Urinary bladder (tissue), 4 donors: ENCODE data around the gene ABL2. TPM values are rescaled to one million over a fixed set of nuclear protein-coding genes. Genes with fewer than 3 reads are reported as not detected.

Source experiments
- DNase-seq: peaks from one replicate; pipeline ENCODE4 v3.0.0-alpha.2; 2015; ENCODE audit errors: extremely low spot score
- H3K27ac ChIP-seq: one replicate; pipeline ENCODE4 v1.5.1; 2013; ENCODE audit warnings: low read depth, mild to moderate bottlenecking, moderate library complexity
- H3K36me3 ChIP-seq: one replicate; pipeline ENCODE4 v1.6.1; 2013; ENCODE audit warnings: mild to moderate bottlenecking, moderate library complexity; ENCODE audit not compliant: insufficient read depth
- H3K4me1 ChIP-seq: one replicate; pipeline ENCODE4 v1.6.1; 2013; ENCODE audit warnings: mild to moderate bottlenecking, moderate library complexity; ENCODE audit not compliant: insufficient read depth
- H3K4me3 ChIP-seq: one replicate; pipeline ENCODE4 v1.5.1; 2013; ENCODE audit warnings: low read depth, low read length
- WGBS: extraction: QIAGEN DNeasy Blood & Tissue Kit; methylation state at CpG from one replicate; pipeline ENCODE4 v1.1.7; 2013; 5-methylcytosine and 5-hydroxymethylcytosine counted together
- polyA plus RNA-seq: library from polyadenylated mRNA; stranded (reverse); fragments of 200-250 nt; gene quantifications from one replicate; pipeline ENCODE4 v1.2.3, GENCODE V29; 2013
- total RNA-seq: library from RNA; depleted of rRNA; stranded (reverse); fragments of >200 nt; gene quantifications from one replicate; pipeline ENCODE4 v1.2.3, GENCODE V29; 2014
- donor health status: healthy with polysubstance abuse.
- donor health status: healthy.

The ABL2 gene
- total and polyA plus RNA-seq, 2 donors: 5.9 to 17.4 TPM

- H3K36me3 ChIP-seq: no peaks in the 10 kb centered on the region
- H3K4me1 ChIP-seq: no peaks in the 10 kb centered on the region
Observed at GRCh38 chr1:179103999-179104398, 125.5 kb downstream of the ABL2 start.

GRCh38 chr1:179101566-179101965 lies 127.9 kb downstream of the ABL2 start:
- no peaks in the 10 kb centered on the region for H3K36me3 ChIP-seq
- H3K27ac ChIP-seq: no peak overlapping the region
- 93% methylated on average over 4 of the region's 4 CpGs for WGBS
- no peak overlapping the region for H3K4me3 ChIP-seq
- no peaks in the 10 kb centered on the region for H3K4me1 ChIP-seq
- no peak for DNase-seq

More at GRCh38 chr1:179103999-179104398, 125.5 kb downstream of the ABL2 start:
- no peak for DNase-seq
- H3K4me3 ChIP-seq: no peak overlapping the region
- no peak overlapping the region for H3K27ac ChIP-seq
- WGBS: 93% methylated on average over 1 of the region's 1 CpG

- no peak for DNase-seq
- Histone ChIP-seq H3K36me3 (no peaks in the 10 kb centered on the region), H3K4me3 (no peak overlapping the region), H3K27ac (no peak overlapping the region), H3K4me1 (no peaks in the 10 kb centered on the region)
- 94% methylated on average over 4 of the region's 4 CpGs for WGBS
Observed at GRCh38 chr1:179099891-179100290, 129.6 kb downstream of the ABL2 start.

- no peak for DNase-seq
- H3K4me1 ChIP-seq: no peaks in the 10 kb centered on the region
- no peak overlapping the region for H3K27ac ChIP-seq
- 59% methylated on average over 3 of the region's 3 CpGs for WGBS
- H3K4me3 ChIP-seq: no peak overlapping the region
- H3K36me3 ChIP-seq: no peaks in the 10 kb centered on the region
Observed at GRCh38 chr1:179095924-179096323, 133.6 kb downstream of the ABL2 start.

- Histone ChIP-seq H3K4me1 (no peaks in the 10 kb centered on the region), H3K36me3 (no peaks in the 10 kb centered on the region), H3K27ac (no peak overlapping the region), H3K4me3 (no peak overlapping the region)
- DNase-seq: no peak
- 64% methylated on average over 4 of the region's 4 CpGs for WGBS
Observed at GRCh38 chr1:179095377-179095776, 134.1 kb downstream of the ABL2 start.

- no peak for DNase-seq
- H3K27ac ChIP-seq: no peak overlapping the region
- 81% methylated on average over 5 of the region's 5 CpGs for WGBS
- H3K4me1 ChIP-seq: no peaks in the 10 kb centered on the region
- H3K4me3 ChIP-seq: no peak overlapping the region
- no peaks in the 10 kb centered on the region for H3K36me3 ChIP-seq
Observed at GRCh38 chr1:179094818-179095217, 134.7 kb downstream of the ABL2 start.

- Histone ChIP-seq H3K4me1 (no peaks in the 10 kb centered on the region), H3K36me3 (no peaks in the 10 kb centered on the region), H3K4me3 (no peak overlapping the region), H3K27ac (no peak overlapping the region)
- WGBS: 87% methylated on average over 9 of the region's 9 CpGs
- DNase-seq: no peak
Observed at GRCh38 chr1:179092896-179093461, 136.5 kb downstream of the ABL2 start.

- H3K4me3 ChIP-seq: no peak overlapping the region
- H3K27ac ChIP-seq: no peak overlapping the region
- H3K36me3 ChIP-seq: no peaks in the 10 kb centered on the region
- DNase-seq: no peak
- no peaks in the 10 kb centered on the region for H3K4me1 ChIP-seq
- 44% methylated on average over 5 of the region's 5 CpGs for WGBS
Observed at GRCh38 chr1:179091691-179092165, 137.7 kb downstream of the ABL2 start.

GRCh38 chr1:179090923-179091322 lies 138.6 kb downstream of the ABL2 start:
- DNase-seq: no peak

GRCh38 chr1:179090522-179090921 lies 139.0 kb downstream of the ABL2 start:
- Histone ChIP-seq H3K27ac (no peak overlapping the region), H3K36me3 (no peaks in the 10 kb centered on the region), H3K4me1 (no peaks in the 10 kb centered on the region), H3K4me3 (no peak overlapping the region)
- WGBS: 70% methylated on average over 8 of the region's 8 CpGs
- DNase-seq: no peak

More at GRCh38 chr1:179090923-179091322, 138.6 kb downstream of the ABL2 start:
- Histone ChIP-seq H3K27ac (no peak overlapping the region), H3K4me1 (no peaks in the 10 kb centered on the region), H3K4me3 (no peak overlapping the region), H3K36me3 (no peaks in the 10 kb centered on the region)
- 87% methylated on average over 4 of the region's 4 CpGs for WGBS

GRCh38 chr1:179089827-179090482 lies 139.5 kb downstream of the ABL2 start:
- 74% methylated on average over 16 of the region's 16 CpGs for WGBS
- H3K36me3 ChIP-seq: no peaks in the 10 kb centered on the region
- H3K4me3 ChIP-seq: no peak overlapping the region
- no peaks in the 10 kb centered on the region for H3K4me1 ChIP-seq
- H3K27ac ChIP-seq: no peak overlapping the region
- DNase-seq: no peak

- WGBS: 65% methylated on average over 11 of the region's 11 CpGs
Observed at GRCh38 chr1:179087665-179088064, 141.8 kb downstream of the ABL2 start.

GRCh38 chr1:179083533-179083932 lies 145.9 kb downstream of the ABL2 start:
- 93% methylated on average over 8 of the region's 8 CpGs for WGBS
- H3K36me3 ChIP-seq: no peaks in the 10 kb centered on the region

More at GRCh38 chr1:179087665-179088064, 141.8 kb downstream of the ABL2 start:
- Histone ChIP-seq H3K4me1 (no peaks in the 10 kb centered on the region), H3K27ac (no peak overlapping the region), H3K4me3 (no peak overlapping the region), H3K36me3 (no peaks in the 10 kb centered on the region)
- no peak for DNase-seq

GRCh38 chr1:179082999-179083335 lies 146.5 kb downstream of the ABL2 start:
- Histone ChIP-seq H3K36me3 (no peaks in the 10 kb centered on the region), H3K27ac (no peak overlapping the region), H3K4me3 (peak overlapping the region; percentile 76), H3K4me1 (peaks cover 3% of the 10 kb centered on the region)
- 16% methylated on average over 3 of the region's 3 CpGs for WGBS
- no peak for DNase-seq

More at GRCh38 chr1:179083533-179083932, 145.9 kb downstream of the ABL2 start:
- Histone ChIP-seq H3K4me3 (no peak overlapping the region), H3K4me1 (peaks cover 3% of the 10 kb centered on the region), H3K27ac (no peak overlapping the region)
- no peak for DNase-seq
